ENCODE results near the gene PGAP1.

PGAP1 gene

GRCh38 chr2:196899976-196900375 is 26.5 kb downstream of the PGAP1 start:
- Histone ChIP-seq H3K4me1 (ENCODE audit: insufficient read depth, low read length, poor library complexity, severe bottlenecking) (no peaks in the 10 kb centered on the region), H3K36me3 (ENCODE audit: insufficient read depth, low read length) (peaks cover 59% of the 10 kb centered on the region), H3K9me3 (ENCODE audit: insufficient read depth, low read depth, low read length) (no peaks in the 10 kb centered on the region), H3F3A (ENCODE audit: low read depth) (no peaks in the 10 kb centered on the region), H2AFZ (ENCODE audit: low read length) (no peak overlapping the region), H3K27me3 (ENCODE audit: insufficient read depth, low read length, poor library complexity, severe bottlenecking) (no peaks in the 10 kb centered on the region), H3K4me2 (ENCODE audit: low read depth, low read length, poor library complexity, severe bottlenecking) (no peak overlapping the region), H3K79me2 (ENCODE audit: insufficient read depth, low read length) (no peaks in the 10 kb centered on the region), H3K9ac (ENCODE audit: low read depth, low read length, poor library complexity, severe bottlenecking) (no peak overlapping the region), H3K4me3 (ENCODE audit: low read length, poor library complexity, severe bottlenecking) (no peak overlapping the region), H4K20me1 (ENCODE audit: insufficient read depth, low read length, poor library complexity, severe bottlenecking) (no peaks in the 10 kb centered on the region), H3K9me2 (replicated peaks; ENCODE audit: low read depth, low read length) (no peaks in the 10 kb centered on the region)
- TF ChIP-seq EZH2phosphoT487 (IDR thresholded peaks at IDR 0.05; ENCODE audit: borderline replicate concordance): no peak
- TF ChIP-seq CTCF (conservative IDR thresholded peaks at IDR 0.05; ENCODE audit: low read length): no peak

- peaks cover 18% of the 10 kb centered on the region for H3K36me3 ChIP-seq (ENCODE audit: insufficient read depth, low read length)
- no peaks in the 10 kb centered on the region for H3K79me2 ChIP-seq (ENCODE audit: insufficient read depth, low read length)
- H3K9me3 ChIP-seq (ENCODE audit: insufficient read depth, low read depth, low read length): no peaks in the 10 kb centered on the region
- H4K20me1 ChIP-seq (ENCODE audit: insufficient read depth, low read length, poor library complexity, severe bottlenecking): no peaks in the 10 kb centered on the region
- TF ChIP-seq CTCF (conservative IDR thresholded peaks at IDR 0.05; ENCODE audit: low read length): no peak
- TF ChIP-seq EZH2phosphoT487 (IDR thresholded peaks at IDR 0.05; ENCODE audit: borderline replicate concordance): no peak
- H3K27me3 ChIP-seq (ENCODE audit: insufficient read depth, low read length, poor library complexity, severe bottlenecking): no peaks in the 10 kb centered on the region
- H3K4me1 ChIP-seq (ENCODE audit: insufficient read depth, low read length, poor library complexity, severe bottlenecking): no peaks in the 10 kb centered on the region
- no peak overlapping the region for H2AFZ ChIP-seq (ENCODE audit: low read length)
- H3K4me2 ChIP-seq (ENCODE audit: low read depth, low read length, poor library complexity, severe bottlenecking): no peak overlapping the region
- H3F3A ChIP-seq (ENCODE audit: low read depth): no peaks in the 10 kb centered on the region
- H3K9ac ChIP-seq (ENCODE audit: low read depth, low read length, poor library complexity, severe bottlenecking): no peak overlapping the region
- no peaks in the 10 kb centered on the region for H3K9me2 ChIP-seq (replicated peaks; ENCODE audit: low read depth, low read length)
- no peak overlapping the region for H3K4me3 ChIP-seq (ENCODE audit: low read length, poor library complexity, severe bottlenecking)
These were observed 35.4 kb downstream of the PGAP1 start for GRCh38 chr2:196891136-196891535.

- no peaks in the 10 kb centered on the region for H3K9me2 ChIP-seq (replicated peaks; ENCODE audit: low read depth, low read length)
- H3K9me3 ChIP-seq (ENCODE audit: insufficient read depth, low read depth, low read length): no peaks in the 10 kb centered on the region
- no peaks in the 10 kb centered on the region for H3K27me3 ChIP-seq (ENCODE audit: insufficient read depth, low read length, poor library complexity, severe bottlenecking)
- no peak overlapping the region for H3K9ac ChIP-seq (ENCODE audit: low read depth, low read length, poor library complexity, severe bottlenecking)
- no peak overlapping the region for H2AFZ ChIP-seq (ENCODE audit: low read length)
- no peaks in the 10 kb centered on the region for H3K4me1 ChIP-seq (ENCODE audit: insufficient read depth, low read length, poor library complexity, severe bottlenecking)
- no peaks in the 10 kb centered on the region for H3F3A ChIP-seq (ENCODE audit: low read depth)
- no peaks in the 10 kb centered on the region for H3K79me2 ChIP-seq (ENCODE audit: insufficient read depth, low read length)
- H4K20me1 ChIP-seq (ENCODE audit: insufficient read depth, low read length, poor library complexity, severe bottlenecking): no peaks in the 10 kb centered on the region
- H3K4me2 ChIP-seq (ENCODE audit: low read depth, low read length, poor library complexity, severe bottlenecking): no peak overlapping the region
- TF ChIP-seq CTCF (conservative IDR thresholded peaks at IDR 0.05; ENCODE audit: low read length) (no peak), EZH2phosphoT487 (IDR thresholded peaks at IDR 0.05; ENCODE audit: borderline replicate concordance) (no peak)
- peaks cover 26% of the 10 kb centered on the region for H3K36me3 ChIP-seq (ENCODE audit: insufficient read depth, low read length)
- H3K4me3 ChIP-seq (ENCODE audit: low read length, poor library complexity, severe bottlenecking): no peak overlapping the region
These were observed 39.1 kb downstream of the PGAP1 start for GRCh38 chr2:196887431-196887830.

All from Loucy (cell line).